ENCODE measurements around the gene FKBP1A. TPM values are rescaled to one million over a fixed set of nuclear protein-coding genes. Genes with fewer than 3 reads are reported as not detected.

FKBP1A gene
- total and polyA plus RNA-seq, 9 of the 15 experiments (the other 6 are each of a cell fraction or from before 2014, with no cell fraction given) = 48.8 to 502 (median 89.6) TPM

DNA sequence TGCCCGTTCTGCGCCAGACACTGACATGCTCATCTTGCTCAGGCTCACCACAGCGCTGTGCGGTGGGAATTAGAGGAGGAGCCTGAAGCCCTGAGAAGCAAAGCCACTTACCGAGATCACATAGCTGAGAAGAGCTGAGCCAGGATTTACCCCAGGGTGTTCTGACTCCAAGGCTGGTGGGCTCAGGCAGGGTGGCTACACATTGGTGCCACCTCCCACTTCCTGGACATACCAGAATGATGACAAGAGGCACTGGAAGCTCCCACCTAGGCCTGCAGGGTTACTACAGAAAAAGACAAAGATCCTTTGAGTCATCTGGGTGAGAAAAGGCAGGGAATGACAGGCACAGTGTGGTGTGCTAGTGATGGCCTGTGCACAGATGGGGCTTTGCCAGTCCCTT is 24.4 kb upstream of the FKBP1A start:
- H3K27ac ChIP-seq (ENCODE audit: extremely low read depth, low read depth, low read length) = no peak overlapping the region
- CTCF ChIA-PET (ENCODE audit: low intra/inter-chr PET ratio) = no interaction called here
- TF ChIP-seq EHMT2 (IDR thresholded peaks at IDR 0.05) (no peak), KAT8 (IDR thresholded peaks at IDR 0.05; ENCODE audit: low read depth) (no peak), SP2 (IDR thresholded peaks at IDR 0.05; ENCODE audit: extremely low read depth, low read depth, low read length, poor library complexity, severe bottlenecking) (no peak), SETDB1 (IDR thresholded peaks at IDR 0.05; ENCODE audit: low read length) (no peak), ELF1 (tag; IDR thresholded peaks at IDR 0.05) (no peak), NFIC (IDR thresholded peaks at IDR 0.05) (no peak)
- TF ChIP-seq, protein P1, sequence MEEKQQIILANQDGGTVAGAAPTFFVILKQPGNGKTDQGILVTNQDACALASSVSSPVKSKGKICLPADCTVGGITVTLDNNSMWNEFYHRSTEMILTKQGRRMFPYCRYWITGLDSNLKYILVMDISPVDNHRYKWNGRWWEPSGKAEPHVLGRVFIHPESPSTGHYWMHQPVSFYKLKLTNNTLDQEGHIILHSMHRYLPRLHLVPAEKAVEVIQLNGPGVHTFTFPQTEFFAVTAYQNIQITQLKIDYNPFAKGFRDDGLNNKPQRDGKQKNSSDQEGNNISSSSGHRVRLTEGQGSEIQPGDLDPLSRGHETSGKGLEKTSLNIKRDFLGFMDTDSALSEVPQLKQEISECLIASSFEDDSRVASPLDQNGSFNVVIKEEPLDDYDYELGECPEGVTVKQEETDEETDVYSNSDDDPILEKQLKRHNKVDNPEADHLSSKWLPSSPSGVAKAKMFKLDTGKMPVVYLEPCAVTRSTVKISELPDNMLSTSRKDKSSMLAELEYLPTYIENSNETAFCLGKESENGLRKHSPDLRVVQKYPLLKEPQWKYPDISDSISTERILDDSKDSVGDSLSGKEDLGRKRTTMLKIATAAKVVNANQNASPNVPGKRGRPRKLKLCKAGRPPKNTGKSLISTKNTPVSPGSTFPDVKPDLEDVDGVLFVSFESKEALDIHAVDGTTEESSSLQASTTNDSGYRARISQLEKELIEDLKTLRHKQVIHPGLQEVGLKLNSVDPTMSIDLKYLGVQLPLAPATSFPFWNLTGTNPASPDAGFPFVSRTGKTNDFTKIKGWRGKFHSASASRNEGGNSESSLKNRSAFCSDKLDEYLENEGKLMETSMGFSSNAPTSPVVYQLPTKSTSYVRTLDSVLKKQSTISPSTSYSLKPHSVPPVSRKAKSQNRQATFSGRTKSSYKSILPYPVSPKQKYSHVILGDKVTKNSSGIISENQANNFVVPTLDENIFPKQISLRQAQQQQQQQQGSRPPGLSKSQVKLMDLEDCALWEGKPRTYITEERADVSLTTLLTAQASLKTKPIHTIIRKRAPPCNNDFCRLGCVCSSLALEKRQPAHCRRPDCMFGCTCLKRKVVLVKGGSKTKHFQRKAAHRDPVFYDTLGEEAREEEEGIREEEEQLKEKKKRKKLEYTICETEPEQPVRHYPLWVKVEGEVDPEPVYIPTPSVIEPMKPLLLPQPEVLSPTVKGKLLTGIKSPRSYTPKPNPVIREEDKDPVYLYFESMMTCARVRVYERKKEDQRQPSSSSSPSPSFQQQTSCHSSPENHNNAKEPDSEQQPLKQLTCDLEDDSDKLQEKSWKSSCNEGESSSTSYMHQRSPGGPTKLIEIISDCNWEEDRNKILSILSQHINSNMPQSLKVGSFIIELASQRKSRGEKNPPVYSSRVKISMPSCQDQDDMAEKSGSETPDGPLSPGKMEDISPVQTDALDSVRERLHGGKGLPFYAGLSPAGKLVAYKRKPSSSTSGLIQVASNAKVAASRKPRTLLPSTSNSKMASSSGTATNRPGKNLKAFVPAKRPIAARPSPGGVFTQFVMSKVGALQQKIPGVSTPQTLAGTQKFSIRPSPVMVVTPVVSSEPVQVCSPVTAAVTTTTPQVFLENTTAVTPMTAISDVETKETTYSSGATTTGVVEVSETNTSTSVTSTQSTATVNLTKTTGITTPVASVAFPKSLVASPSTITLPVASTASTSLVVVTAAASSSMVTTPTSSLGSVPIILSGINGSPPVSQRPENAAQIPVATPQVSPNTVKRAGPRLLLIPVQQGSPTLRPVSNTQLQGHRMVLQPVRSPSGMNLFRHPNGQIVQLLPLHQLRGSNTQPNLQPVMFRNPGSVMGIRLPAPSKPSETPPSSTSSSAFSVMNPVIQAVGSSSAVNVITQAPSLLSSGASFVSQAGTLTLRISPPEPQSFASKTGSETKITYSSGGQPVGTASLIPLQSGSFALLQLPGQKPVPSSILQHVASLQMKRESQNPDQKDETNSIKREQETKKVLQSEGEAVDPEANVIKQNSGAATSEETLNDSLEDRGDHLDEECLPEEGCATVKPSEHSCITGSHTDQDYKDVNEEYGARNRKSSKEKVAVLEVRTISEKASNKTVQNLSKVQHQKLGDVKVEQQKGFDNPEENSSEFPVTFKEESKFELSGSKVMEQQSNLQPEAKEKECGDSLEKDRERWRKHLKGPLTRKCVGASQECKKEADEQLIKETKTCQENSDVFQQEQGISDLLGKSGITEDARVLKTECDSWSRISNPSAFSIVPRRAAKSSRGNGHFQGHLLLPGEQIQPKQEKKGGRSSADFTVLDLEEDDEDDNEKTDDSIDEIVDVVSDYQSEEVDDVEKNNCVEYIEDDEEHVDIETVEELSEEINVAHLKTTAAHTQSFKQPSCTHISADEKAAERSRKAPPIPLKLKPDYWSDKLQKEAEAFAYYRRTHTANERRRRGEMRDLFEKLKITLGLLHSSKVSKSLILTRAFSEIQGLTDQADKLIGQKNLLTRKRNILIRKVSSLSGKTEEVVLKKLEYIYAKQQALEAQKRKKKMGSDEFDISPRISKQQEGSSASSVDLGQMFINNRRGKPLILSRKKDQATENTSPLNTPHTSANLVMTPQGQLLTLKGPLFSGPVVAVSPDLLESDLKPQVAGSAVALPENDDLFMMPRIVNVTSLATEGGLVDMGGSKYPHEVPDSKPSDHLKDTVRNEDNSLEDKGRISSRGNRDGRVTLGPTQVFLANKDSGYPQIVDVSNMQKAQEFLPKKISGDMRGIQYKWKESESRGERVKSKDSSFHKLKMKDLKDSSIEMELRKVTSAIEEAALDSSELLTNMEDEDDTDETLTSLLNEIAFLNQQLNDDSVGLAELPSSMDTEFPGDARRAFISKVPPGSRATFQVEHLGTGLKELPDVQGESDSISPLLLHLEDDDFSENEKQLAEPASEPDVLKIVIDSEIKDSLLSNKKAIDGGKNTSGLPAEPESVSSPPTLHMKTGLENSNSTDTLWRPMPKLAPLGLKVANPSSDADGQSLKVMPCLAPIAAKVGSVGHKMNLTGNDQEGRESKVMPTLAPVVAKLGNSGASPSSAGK (IDR thresholded peaks at IDR 0.05) = no peak
- TF ChIP-seq, protein P2, sequence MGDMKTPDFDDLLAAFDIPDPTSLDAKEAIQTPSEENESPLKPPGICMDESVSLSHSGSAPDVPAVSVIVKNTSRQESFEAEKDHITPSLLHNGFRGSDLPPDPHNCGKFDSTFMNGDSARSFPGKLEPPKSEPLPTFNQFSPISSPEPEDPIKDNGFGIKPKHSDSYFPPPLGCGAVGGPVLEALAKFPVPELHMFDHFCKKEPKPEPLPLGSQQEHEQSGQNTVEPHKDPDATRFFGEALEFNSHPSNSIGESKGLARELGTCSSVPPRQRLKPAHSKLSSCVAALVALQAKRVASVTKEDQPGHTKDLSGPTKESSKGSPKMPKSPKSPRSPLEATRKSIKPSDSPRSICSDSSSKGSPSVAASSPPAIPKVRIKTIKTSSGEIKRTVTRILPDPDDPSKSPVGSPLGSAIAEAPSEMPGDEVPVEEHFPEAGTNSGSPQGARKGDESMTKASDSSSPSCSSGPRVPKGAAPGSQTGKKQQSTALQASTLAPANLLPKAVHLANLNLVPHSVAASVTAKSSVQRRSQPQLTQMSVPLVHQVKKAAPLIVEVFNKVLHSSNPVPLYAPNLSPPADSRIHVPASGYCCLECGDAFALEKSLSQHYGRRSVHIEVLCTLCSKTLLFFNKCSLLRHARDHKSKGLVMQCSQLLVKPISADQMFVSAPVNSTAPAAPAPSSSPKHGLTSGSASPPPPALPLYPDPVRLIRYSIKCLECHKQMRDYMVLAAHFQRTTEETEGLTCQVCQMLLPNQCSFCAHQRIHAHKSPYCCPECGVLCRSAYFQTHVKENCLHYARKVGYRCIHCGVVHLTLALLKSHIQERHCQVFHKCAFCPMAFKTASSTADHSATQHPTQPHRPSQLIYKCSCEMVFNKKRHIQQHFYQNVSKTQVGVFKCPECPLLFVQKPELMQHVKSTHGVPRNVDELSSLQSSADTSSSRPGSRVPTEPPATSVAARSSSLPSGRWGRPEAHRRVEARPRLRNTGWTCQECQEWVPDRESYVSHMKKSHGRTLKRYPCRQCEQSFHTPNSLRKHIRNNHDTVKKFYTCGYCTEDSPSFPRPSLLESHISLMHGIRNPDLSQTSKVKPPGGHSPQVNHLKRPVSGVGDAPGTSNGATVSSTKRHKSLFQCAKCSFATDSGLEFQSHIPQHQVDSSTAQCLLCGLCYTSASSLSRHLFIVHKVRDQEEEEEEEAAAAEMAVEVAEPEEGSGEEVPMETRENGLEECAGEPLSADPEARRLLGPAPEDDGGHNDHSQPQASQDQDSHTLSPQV (IDR thresholded peaks at IDR 0.05) = no peak

More for the DNA sequence above, 24.4 kb upstream of the FKBP1A start:
- in situ Hi-C loops (cut with MboI) = no loop called here
- no peaks in the 10 kb centered on the region for H4K20me1 ChIP-seq (replicated peaks; ENCODE audit: control insufficient read depth, insufficient read depth, low read length)
- H3K36me3 ChIP-seq (ENCODE audit: control insufficient read depth, insufficient read depth, low read length) = no peaks in the 10 kb centered on the region
- no peaks in the 10 kb centered on the region for H3K9me1 ChIP-seq (ENCODE audit: control insufficient read depth, insufficient read depth, low read length)
- no peak for DNase-seq (ENCODE audit: extremely low read depth in 1 of 4, low spot score in 3 of 4)
- no peak overlapping the region for H2AFZ ChIP-seq (ENCODE audit: low read depth, low read length)
- BruUV-seq (replicated peaks) = no TSS peak
- ATAC-seq = no peak
- no peak overlapping the region for H3K4me2 ChIP-seq (ENCODE audit: insufficient read depth, low read length)
- POLR2A ChIA-PET = no interaction called here
- no peaks in the 10 kb centered on the region for H3K79me2 ChIP-seq (ENCODE audit: control insufficient read depth, insufficient read depth, low read length)
- no peaks in the 10 kb centered on the region for H3K9me3 ChIP-seq (replicated peaks; ENCODE audit: control insufficient read depth, insufficient read depth, low read depth, low read length)
- 47% methylated on average over 5 of the region's 5 CpGs for WGBS (ENCODE audit: insufficient coverage, low coverage, missing lambda C conversion rate)
- intact Hi-C loops (cut with micrococcal nuclease) = no loop called here
- peaks cover 5 to 6% of the 10 kb centered on the region in 2 experiments; a peak in 4 of 5 replicates for H3K4me1 ChIP-seq (replicated peaks in 1 of 2; ENCODE audit: control insufficient read depth in 2 of 2, insufficient read depth in 2 of 2, low read length in 2 of 2)
- H3K4me3 ChIP-seq = no peak overlapping the region
- FAIRE-seq = no peak
- no peaks in the 10 kb centered on the region for H3K27me3 ChIP-seq (ENCODE audit: control insufficient read depth in 2 of 2, insufficient read depth in 2 of 2, low read length in 2 of 2)
- no peak overlapping the region for H3K9ac ChIP-seq (ENCODE audit: insufficient read depth in 1 of 2, low read depth in 2 of 2, low read length in 2 of 2)

All from K562 (cell line).